CD4-positive, CD25-positive, alpha-beta regulatory T cell (primary cell): ENCODE results near the gene GLB1L2. TPM values are rescaled to one million over a fixed set of nuclear protein-coding genes. Genes with fewer than 3 reads are reported as not detected.
"Not testable (repeated sequence)": the region's sequence is repeated elsewhere in the genome, so short reads cannot be mapped to it uniquely, and the experiment has no call there.

Source experiments
- ATAC-seq, 2 donors: fragments of 150-1000 bp; cut with Tn5 transposase; one replicate each; pipeline ENCODE4 v1.10.0; 2021; ENCODE audit warnings: low read depth in 2 of 2, moderate number of reproducible peaks in 2 of 2, moderate library complexity in 1 of 2
- DNase-seq, 3 donors: peaks; one replicate each; pipeline versions ENCODE4 v3.0.0 to v3.0.0-alpha.2; 2012 to 2022; ENCODE audit warnings: mixed read lengths in 1 of 3
- H3K27ac ChIP-seq: one replicate; pipeline ENCODE4 v1.7.0; 2013; ENCODE audit warnings: mild to moderate bottlenecking, low read length; ENCODE audit not compliant: insufficient read depth, poor library complexity, severe bottlenecking
- H3K27me3 ChIP-seq: one replicate; pipeline ENCODE4 v1.7.0; 2013; ENCODE audit warnings: low read length; ENCODE audit not compliant: control insufficient read depth, insufficient read depth
- H3K36me3 ChIP-seq: one replicate; pipeline ENCODE4 v1.7.0; 2013; ENCODE audit warnings: mild to moderate bottlenecking, low read length, moderate library complexity; ENCODE audit not compliant: control insufficient read depth, insufficient read depth
- H3K4me1 ChIP-seq: 2 replicates; pipeline ENCODE4 v1.7.0; 2013; ENCODE audit warnings: mild to moderate bottlenecking, low read length; ENCODE audit not compliant: insufficient read depth, control insufficient read depth, poor library complexity, severe bottlenecking
- H3K4me3 ChIP-seq: one replicate; pipeline ENCODE4 v1.7.0; 2013; ENCODE audit warnings: low read depth, mild to moderate bottlenecking, low read length, moderate library complexity
- H3K9me3 ChIP-seq, 2 experiments: 1 replicate in 1 of 2; 2 replicates in 1 of 2; pipeline ENCODE4 v1.7.0; 2013; ENCODE audit warnings: low read length in 2 of 2, mild to moderate bottlenecking in 1 of 2, moderate library complexity in 1 of 2; ENCODE audit not compliant: control insufficient read depth in 2 of 2
- H3K27ac Mint-ChIP-seq, 3 donors: one replicate each; pipeline ENCODE4 v1.8.0; 2020 to 2022; ENCODE audit warnings: mild to moderate bottlenecking in 3 of 3, mixed read lengths in 3 of 3, moderate library complexity in 2 of 3
- H3K27me3 Mint-ChIP-seq: one replicate; pipeline ENCODE4 v1.8.0; 2022; ENCODE audit warnings: mild to moderate bottlenecking, mixed read lengths
- H3K36me3 Mint-ChIP-seq: one replicate; pipeline ENCODE4 v1.8.0; 2020; ENCODE audit warnings: mixed read lengths
- H3K4me1 Mint-ChIP-seq, 4 donors: one replicate each; pipeline ENCODE4 v1.8.0; 2020 to 2022; ENCODE audit warnings: mixed read lengths in 4 of 4, mild to moderate bottlenecking in 1 of 4
- H3K4me3 Mint-ChIP-seq, 4 donors: one replicate each; pipeline ENCODE4 v1.8.0; 2020 to 2022; ENCODE audit warnings: mild to moderate bottlenecking in 4 of 4, mixed read lengths in 4 of 4, moderate library complexity in 3 of 4
- H3K9me3 Mint-ChIP-seq, 7 donors: one replicate each; pipeline ENCODE4 v1.8.0; 2020 to 2022; ENCODE audit warnings: mixed read lengths in 7 of 7, mild to moderate bottlenecking in 3 of 7, moderate library complexity in 2 of 7
- polyA plus RNA-seq, 4 donors: library from polyadenylated mRNA; unstranded; fragments of 300-500 nt; fragmentation: Illumina TruSeq; gene quantifications; one replicate each; pipeline ENCODE4 v1.2.3, GENCODE V29; 2021
- total RNA-seq: library from RNA; stranded (reverse); gene quantifications from one replicate; pipeline ENCODE4 v1.2.3, GENCODE V29; 2022

Gene GLB1L2
- total and polyA plus RNA-seq, 5 donors from 2014 or later, result 0.11 to 0.79 (median 0.54) TPM; not detected in 1

- H3K36me3 Mint-ChIP-seq, result no peaks in the 10 kb centered on the region
- H3K27ac Mint-ChIP-seq, result no peak overlapping the region
- no peak overlapping the region for H3K4me3 Mint-ChIP-seq
- no peak for ATAC-seq
- Histone ChIP-seq H3K4me1 (no peaks in the 10 kb centered on the region), H3K27me3 (peaks cover 3% of the 10 kb centered on the region), H3K36me3 (no peaks in the 10 kb centered on the region), H3K4me3 (no peak overlapping the region), H3K27ac (no peak overlapping the region), H3K9me3 (no peaks in the 10 kb centered on the region)
- H3K9me3 Mint-ChIP-seq, result no peaks in the 10 kb centered on the region
- H3K4me1 Mint-ChIP-seq, result no peaks in the 10 kb centered on the region
- no peak for DNase-seq
- H3K27me3 Mint-ChIP-seq, result peaks cover 11% of the 10 kb centered on the region
These were observed 8.0 kb downstream of the GLB1L2 start for GRCh38 chr11:134339756-134340155.

DNA sequence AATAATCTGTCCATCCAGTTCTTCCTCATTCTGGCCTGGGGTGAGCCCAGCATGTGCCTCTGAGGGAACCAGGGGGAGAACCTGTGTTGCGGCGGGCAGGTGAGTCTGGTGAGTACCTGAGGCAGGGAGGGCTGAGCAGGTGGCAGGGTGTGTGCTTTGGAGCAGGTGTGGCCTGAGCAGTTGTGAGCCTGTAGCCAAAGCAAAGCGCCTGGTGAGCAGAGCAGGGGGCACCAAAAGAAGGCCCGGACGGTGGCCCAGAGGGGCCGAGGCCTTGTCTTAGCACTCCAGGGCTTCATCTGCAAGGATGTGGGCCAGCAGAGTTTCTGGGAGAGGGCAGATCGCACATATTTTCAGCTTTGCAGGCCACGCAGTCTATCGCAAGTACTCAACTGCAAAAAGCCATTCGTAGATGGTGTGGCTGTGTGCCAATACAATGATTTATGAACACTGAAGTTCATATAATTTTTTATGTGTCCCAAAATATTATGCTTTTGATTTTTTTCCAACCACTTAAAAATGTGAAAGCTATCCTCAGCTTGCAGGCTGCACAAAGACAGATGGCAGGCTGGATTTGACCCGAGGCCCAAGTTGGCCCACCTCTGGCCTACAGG lies 8.7 kb downstream of the GLB1L2 start:
- Mint-ChIP-seq H3K27ac (no peak overlapping the region), H3K27me3 (peaks cover 8% of the 10 kb centered on the region), H3K36me3 (no peaks in the 10 kb centered on the region), H3K4me3 (no peak overlapping the region), H3K9me3 (no peaks in the 10 kb centered on the region), H3K4me1 (no peaks in the 10 kb centered on the region)
- DNase-seq (no peak), ATAC-seq (no peak)
- H3K4me3 ChIP-seq, result no peak overlapping the region
- peaks cover 3% of the 10 kb centered on the region for H3K27me3 ChIP-seq
- H3K36me3 ChIP-seq, result no peaks in the 10 kb centered on the region
- no peaks in the 10 kb centered on the region for H3K4me1 ChIP-seq
- H3K9me3 ChIP-seq, result no peaks in the 10 kb centered on the region
- no peak overlapping the region for H3K27ac ChIP-seq

DNA sequence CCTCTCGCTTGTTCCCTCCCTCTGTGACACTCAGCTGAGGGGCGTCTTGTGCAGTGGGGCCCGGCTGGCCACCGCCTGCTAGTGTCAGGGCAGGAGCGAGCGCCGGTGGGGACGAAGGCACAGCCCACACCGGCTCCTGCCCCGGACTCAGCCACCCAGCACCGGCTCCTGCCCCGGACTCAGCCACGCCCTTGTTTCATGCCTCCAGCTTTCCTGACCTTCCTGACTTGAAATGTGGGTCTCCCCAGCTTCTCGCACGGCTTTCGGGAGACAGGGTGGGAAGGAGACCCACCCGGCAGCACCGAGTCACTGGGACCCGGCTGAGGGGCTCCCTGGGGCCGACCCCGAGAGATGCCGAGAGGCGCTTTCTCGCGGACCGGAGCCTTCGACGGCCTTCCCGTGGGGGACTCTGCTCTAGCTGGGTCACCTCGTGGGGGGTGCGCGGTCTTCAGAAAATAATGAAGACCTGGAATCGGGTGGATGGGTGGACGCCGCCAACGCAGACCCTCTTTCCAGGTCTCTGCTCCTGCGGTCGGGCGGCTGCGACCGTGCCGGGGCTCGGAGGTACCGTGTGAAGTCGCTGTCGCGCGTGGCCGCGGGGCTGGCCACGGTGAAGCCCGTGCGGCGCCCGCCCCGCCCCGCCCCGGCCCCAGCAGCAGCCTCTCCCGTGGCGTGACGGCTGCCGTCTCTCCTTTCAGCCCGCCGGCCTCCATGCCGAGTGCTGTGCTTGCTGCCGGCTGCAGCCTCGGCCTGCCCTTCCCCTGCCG lies 10.2 kb downstream of the GLB1L2 start:
- no peaks in the 10 kb centered on the region for H3K36me3 Mint-ChIP-seq

GRCh38 chr11:134342572-134343340 lies 11.0 kb downstream of the GLB1L2 start:
- Histone ChIP-seq H3K4me1 (no peaks in the 10 kb centered on the region), H3K27me3 (no peaks in the 10 kb centered on the region), H3K27ac (no peak overlapping the region), H3K9me3 (no peaks in the 10 kb centered on the region), H3K36me3 (no peaks in the 10 kb centered on the region), H3K4me3 (no peak overlapping the region)
- Mint-ChIP-seq H3K27me3 (peaks cover 4% of the 10 kb centered on the region), H3K36me3 (no peaks in the 10 kb centered on the region), H3K4me1 (no peaks in the 10 kb centered on the region), H3K9me3 (no peaks in the 10 kb centered on the region), H3K27ac (no peak overlapping the region), H3K4me3 (no peak overlapping the region)
- DNase-seq (no peak), ATAC-seq (no peak)

More for the DNA sequence above, 10.2 kb downstream of the GLB1L2 start:
- H3K9me3 ChIP-seq, result no peaks in the 10 kb centered on the region
- H3K36me3 ChIP-seq, result no peaks in the 10 kb centered on the region
- no peaks in the 10 kb centered on the region for H3K27me3 ChIP-seq
- DNase-seq, result no peak
- H3K27ac ChIP-seq, result no peak overlapping the region
- Mint-ChIP-seq H3K4me1 (no peaks in the 10 kb centered on the region), H3K4me3 (no peak overlapping the region), H3K27me3 (peaks cover 4% of the 10 kb centered on the region), H3K27ac (no peak overlapping the region), H3K9me3 (no peaks in the 10 kb centered on the region)
- H3K4me3 ChIP-seq, result no peak overlapping the region
- H3K4me1 ChIP-seq, result no peaks in the 10 kb centered on the region
- no peak for ATAC-seq

- H3K4me1 Mint-ChIP-seq, result no peaks in the 10 kb centered on the region
- no peaks in the 10 kb centered on the region for H3K27me3 ChIP-seq
- H3K9me3 ChIP-seq, result no peaks in the 10 kb centered on the region
- no peak for DNase-seq
- H3K9me3 Mint-ChIP-seq, result no peaks in the 10 kb centered on the region
- no peak overlapping the region for H3K27ac ChIP-seq
- H3K36me3 Mint-ChIP-seq, result no peaks in the 10 kb centered on the region
- no peaks in the 10 kb centered on the region for H3K4me1 ChIP-seq
- no peak overlapping the region for H3K27ac Mint-ChIP-seq
- no peak overlapping the region for H3K4me3 ChIP-seq
- no peak for ATAC-seq
- H3K4me3 Mint-ChIP-seq, result no peak overlapping the region
- no peaks in the 10 kb centered on the region for H3K36me3 ChIP-seq
- H3K27me3 Mint-ChIP-seq, result peaks cover 4% of the 10 kb centered on the region
These were observed 11.9 kb downstream of the GLB1L2 start for GRCh38 chr11:134343646-134344045.

DNA sequence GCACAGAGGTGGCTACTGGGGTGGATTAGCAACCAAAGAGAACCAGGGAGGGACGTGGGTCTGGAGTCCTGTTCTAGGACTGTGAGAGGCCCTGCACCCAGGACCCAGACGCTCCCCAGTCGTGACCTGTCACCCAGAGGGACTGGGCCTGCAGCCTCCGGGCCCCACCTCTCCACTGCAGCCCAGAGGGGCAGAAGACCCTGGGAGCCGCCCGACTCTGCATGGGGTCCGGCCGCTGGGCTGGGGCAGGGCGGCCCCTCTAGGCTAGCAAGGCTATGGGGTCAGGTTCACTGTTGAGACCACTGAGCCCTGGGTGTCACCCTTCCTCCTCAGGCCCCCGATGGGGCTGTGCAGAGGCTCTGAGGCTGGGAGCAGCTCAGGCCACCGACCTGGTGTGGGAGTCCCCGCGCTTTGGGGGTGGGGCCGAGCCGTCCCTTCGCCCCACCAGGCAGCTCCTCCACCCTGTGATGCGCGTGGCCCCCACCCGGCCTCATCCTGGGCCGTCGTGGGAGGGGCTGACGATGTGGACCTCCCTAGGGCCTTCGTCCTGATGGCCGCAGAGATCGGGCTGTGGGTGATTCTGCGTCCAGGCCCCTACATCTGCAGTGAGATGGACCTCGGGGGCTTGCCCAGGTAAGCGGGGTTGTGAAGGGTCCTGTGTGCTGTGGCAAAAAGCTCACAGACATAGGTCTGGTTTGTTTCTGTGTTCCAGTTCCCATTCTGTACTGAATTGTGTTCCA lies 12.9 kb downstream of the GLB1L2 start:
- H3K36me3 ChIP-seq, H3K27ac ChIP-seq, H3K4me3 Mint-ChIP-seq, H3K27me3 ChIP-seq, DNase-seq, H3K36me3 Mint-ChIP-seq, H3K9me3 ChIP-seq, H3K4me1 Mint-ChIP-seq, H3K27ac Mint-ChIP-seq, H3K4me1 ChIP-seq, H3K4me3 ChIP-seq, H3K9me3 Mint-ChIP-seq, H3K27me3 Mint-ChIP-seq: not testable (repeated sequence)
- peak in 1 of 2 donors; percentile 13 for ATAC-seq

- DNase-seq, result no peak
- H3K36me3 Mint-ChIP-seq, result no peaks in the 10 kb centered on the region
- no peak for ATAC-seq
- Histone ChIP-seq H3K4me3 (no peak overlapping the region), H3K9me3 (no peaks in the 10 kb centered on the region), H3K36me3 (no peaks in the 10 kb centered on the region), H3K4me1 (no peaks in the 10 kb centered on the region), H3K27me3 (no peaks in the 10 kb centered on the region), H3K27ac (no peak overlapping the region)
- H3K27ac Mint-ChIP-seq, result no peak overlapping the region
- no peak overlapping the region for H3K4me3 Mint-ChIP-seq
- H3K4me1 Mint-ChIP-seq, result peaks cover 0 to 6% (median 4%) of the 10 kb centered on the region in 4 donors
- no peaks in the 10 kb centered on the region for H3K9me3 Mint-ChIP-seq
- peaks cover 4% of the 10 kb centered on the region for H3K27me3 Mint-ChIP-seq
These were observed 13.4 kb downstream of the GLB1L2 start for GRCh38 chr11:134345237-134345550.
